ENCODE measurements around the gene FOXD1. TPM values are rescaled to one million over a fixed set of nuclear protein-coding genes. Genes with fewer than 3 reads are reported as not detected.
"Not testable (repeated sequence)": the region's sequence is repeated elsewhere in the genome, so short reads cannot be mapped to it uniquely, and the experiment has no call there.

The FOXD1 gene
- total RNA-seq, 3 donors from 2014 or later (not counting 1 experiment from before 2014, with no cell fraction given) = 0.31 to 0.63 (median 0.41) TPM

- DNase-seq (no peak), ATAC-seq (no peak)
- Histone ChIP-seq H3K27me3 (ENCODE audit: control insufficient read depth, insufficient read depth, low read length) (peaks cover 2% of the 10 kb centered on the region), H3K36me3 (ENCODE audit: control insufficient read depth, insufficient read depth, low read length) (no peaks in the 10 kb centered on the region), H3K4me3 (ENCODE audit: low read length) (no peak overlapping the region), H3K9me3 (ENCODE audit: control insufficient read depth, insufficient read depth, low read length) (no peaks in the 10 kb centered on the region), H3K4me1 (ENCODE audit: control insufficient read depth, insufficient read depth, low read length) (no peaks in the 10 kb centered on the region), H3K27ac (ENCODE audit: low read length) (no peak overlapping the region)
- intact Hi-C loops (cut with micrococcal nuclease) = no loop called here
- Mint-ChIP-seq H3K36me3 (no peaks in the 10 kb centered on the region), H3K27me3 (ENCODE audit: low read depth in 2 of 2) (peaks cover 14 to 35% of the 10 kb centered on the region in 2 donors), H3K4me3 (no peak overlapping the region), H3K4me1 (no peaks in the 10 kb centered on the region), H3K9me3 (no peaks in the 10 kb centered on the region), H3K27ac (no peak overlapping the region)
- TF ChIP-seq CTCF (IDR thresholded peaks at IDR 0.05) = no peak
Observed at GRCh38 chr5:73471654-73472053, 23.1 kb upstream of the FOXD1 start.

- H3K4me1 ChIP-seq (ENCODE audit: control insufficient read depth, insufficient read depth, low read length) = no peaks in the 10 kb centered on the region
- no peaks in the 10 kb centered on the region for H3K36me3 ChIP-seq (ENCODE audit: control insufficient read depth, insufficient read depth, low read length)
- H3K4me3 ChIP-seq (ENCODE audit: low read length) = no peak overlapping the region
- H3K27me3 ChIP-seq (ENCODE audit: control insufficient read depth, insufficient read depth, low read length) = no peaks in the 10 kb centered on the region
- intact Hi-C loops (cut with micrococcal nuclease) = no loop called here
- H3K4me1 Mint-ChIP-seq = no peaks in the 10 kb centered on the region
- peaks cover 28 to 40% of the 10 kb centered on the region in 2 donors for H3K27me3 Mint-ChIP-seq (ENCODE audit: low read depth in 2 of 2)
- no peak overlapping the region for H3K4me3 Mint-ChIP-seq
- DNase-seq (no peak), ATAC-seq (no peak)
- no peak overlapping the region for H3K27ac Mint-ChIP-seq
- TF ChIP-seq CTCF (IDR thresholded peaks at IDR 0.05) = no peak
- H3K27ac ChIP-seq (ENCODE audit: low read length) = no peak overlapping the region
- no peaks in the 10 kb centered on the region for H3K36me3 Mint-ChIP-seq
- WGBS (ENCODE audit: insufficient coverage) = 96% methylated on average over 8 of the region's 8 CpGs
- H3K9me3 Mint-ChIP-seq = no peaks in the 10 kb centered on the region
- H3K9me3 ChIP-seq (ENCODE audit: control insufficient read depth, insufficient read depth, low read length) = no peaks in the 10 kb centered on the region
Observed at GRCh38 chr5:73469878-73470277, 21.3 kb upstream of the FOXD1 start.

GRCh38 chr5:73468638-73469037 is 20.1 kb upstream of the FOXD1 start:
- H3K27me3 ChIP-seq (ENCODE audit: control insufficient read depth, insufficient read depth, low read length); ATAC-seq; H3K4me1 ChIP-seq (ENCODE audit: control insufficient read depth, insufficient read depth, low read length); DNase-seq; H3K4me3 ChIP-seq (ENCODE audit: low read length); H3K27ac ChIP-seq (ENCODE audit: low read length); H3K27ac Mint-ChIP-seq; H3K36me3 ChIP-seq (ENCODE audit: control insufficient read depth, insufficient read depth, low read length); H3K9me3 ChIP-seq (ENCODE audit: control insufficient read depth, insufficient read depth, low read length); H3K4me3 Mint-ChIP-seq; intact Hi-C loops (cut with micrococcal nuclease); H3K4me1 Mint-ChIP-seq; H3K9me3 Mint-ChIP-seq; H3K36me3 Mint-ChIP-seq: not testable (repeated sequence)
- 86% methylated on average over 1 of the region's 3 CpGs for WGBS (ENCODE audit: insufficient coverage)
- H3K27me3 Mint-ChIP-seq (ENCODE audit: low read depth in 2 of 2) = peaks cover 33 to 47% of the 10 kb centered on the region in 2 donors

GRCh38 chr5:73464016-73464745 is 15.6 kb upstream of the FOXD1 start:
- no peaks in the 10 kb centered on the region for H3K4me1 Mint-ChIP-seq
- peaks cover 49 to 52% of the 10 kb centered on the region in 2 donors for H3K27me3 Mint-ChIP-seq (ENCODE audit: low read depth in 2 of 2)
- no peaks in the 10 kb centered on the region for H3K36me3 ChIP-seq (ENCODE audit: control insufficient read depth, insufficient read depth, low read length)
- no peak overlapping the region for H3K27ac Mint-ChIP-seq
- H3K27ac ChIP-seq (ENCODE audit: low read length) = no peak overlapping the region
- no peaks in the 10 kb centered on the region for H3K9me3 ChIP-seq (ENCODE audit: control insufficient read depth, insufficient read depth, low read length)
- H3K9me3 Mint-ChIP-seq = no peaks in the 10 kb centered on the region
- ATAC-seq (no peak), DNase-seq (no peak)
- TF ChIP-seq CTCF (IDR thresholded peaks at IDR 0.05) = no peak
- no peak overlapping the region for H3K4me3 ChIP-seq (ENCODE audit: low read length)
- no peaks in the 10 kb centered on the region for H3K27me3 ChIP-seq (ENCODE audit: control insufficient read depth, insufficient read depth, low read length)
- 56% methylated on average over 7 of the region's 7 CpGs for WGBS (ENCODE audit: insufficient coverage)
- no peaks in the 10 kb centered on the region for H3K4me1 ChIP-seq (ENCODE audit: control insufficient read depth, insufficient read depth, low read length)
- H3K4me3 Mint-ChIP-seq = no peak overlapping the region
- intact Hi-C loops (cut with micrococcal nuclease) = no loop called here
- no peaks in the 10 kb centered on the region for H3K36me3 Mint-ChIP-seq

All from natural killer cell (primary cell).